ENCODE data around the gene LRRFIP1. TPM values are rescaled to one million over a fixed set of nuclear protein-coding genes. Genes with fewer than 3 reads are reported as not detected.
"Not testable (repeated sequence)": the region's sequence is repeated elsewhere in the genome, so short reads cannot be mapped to it uniquely, and the experiment has no call there.

Gene LRRFIP1
- total RNA-seq, 2 experiments from 2014 or later = 157 to 161 TPM

DNA sequence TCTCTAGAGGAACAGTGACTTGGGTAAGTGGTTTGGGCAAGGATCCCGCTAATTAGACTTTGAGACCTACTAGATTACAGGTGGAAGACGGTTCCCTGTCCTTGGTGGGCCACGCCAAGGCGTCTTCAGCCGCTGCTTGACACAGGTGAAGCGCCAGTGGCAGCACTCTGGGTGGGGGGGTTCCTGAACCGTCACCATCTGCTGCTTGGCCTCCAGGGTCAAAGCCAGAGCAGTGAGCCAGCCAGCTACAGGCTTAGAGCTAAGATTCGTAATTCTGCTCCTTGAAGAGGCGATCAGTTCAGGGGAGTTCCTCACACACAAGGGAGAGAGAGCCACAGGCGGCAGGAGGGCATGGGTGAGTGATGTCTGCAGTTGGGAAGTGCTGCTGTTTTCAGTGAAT, 131.8 kb downstream of the LRRFIP1 start:
- Histone ChIP-seq H3K4me1 (ENCODE audit: insufficient read depth, low read length) (no peaks in the 10 kb centered on the region), H3K27me3 (ENCODE audit: control insufficient read depth in 1 of 2, insufficient read depth in 2 of 2, low read length in 2 of 2) (no peaks in the 10 kb centered on the region), H3K27ac (ENCODE audit: low read depth in 1 of 2, low read length in 2 of 2) (no peak overlapping the region), H3K4me3 (ENCODE audit: low read length) (no peak overlapping the region), H3K36me3 (ENCODE audit: insufficient read depth, low read length) (peaks cover 97% of the 10 kb centered on the region), H3K9me3 (ENCODE audit: control insufficient read depth in 1 of 2, insufficient read depth in 1 of 2, low read length in 2 of 2) (no peaks in the 10 kb centered on the region)
- intact Hi-C loops (cut with DNase I, micrococcal nuclease) = no loop called here
- H3K9me3 Mint-ChIP-seq = no peaks in the 10 kb centered on the region
- TF ChIP-seq, protein P1, sequence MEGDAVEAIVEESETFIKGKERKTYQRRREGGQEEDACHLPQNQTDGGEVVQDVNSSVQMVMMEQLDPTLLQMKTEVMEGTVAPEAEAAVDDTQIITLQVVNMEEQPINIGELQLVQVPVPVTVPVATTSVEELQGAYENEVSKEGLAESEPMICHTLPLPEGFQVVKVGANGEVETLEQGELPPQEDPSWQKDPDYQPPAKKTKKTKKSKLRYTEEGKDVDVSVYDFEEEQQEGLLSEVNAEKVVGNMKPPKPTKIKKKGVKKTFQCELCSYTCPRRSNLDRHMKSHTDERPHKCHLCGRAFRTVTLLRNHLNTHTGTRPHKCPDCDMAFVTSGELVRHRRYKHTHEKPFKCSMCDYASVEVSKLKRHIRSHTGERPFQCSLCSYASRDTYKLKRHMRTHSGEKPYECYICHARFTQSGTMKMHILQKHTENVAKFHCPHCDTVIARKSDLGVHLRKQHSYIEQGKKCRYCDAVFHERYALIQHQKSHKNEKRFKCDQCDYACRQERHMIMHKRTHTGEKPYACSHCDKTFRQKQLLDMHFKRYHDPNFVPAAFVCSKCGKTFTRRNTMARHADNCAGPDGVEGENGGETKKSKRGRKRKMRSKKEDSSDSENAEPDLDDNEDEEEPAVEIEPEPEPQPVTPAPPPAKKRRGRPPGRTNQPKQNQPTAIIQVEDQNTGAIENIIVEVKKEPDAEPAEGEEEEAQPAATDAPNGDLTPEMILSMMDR (IDR thresholded peaks at IDR 0.05) = no peak
- H3K27me3 Mint-ChIP-seq = no peaks in the 10 kb centered on the region
- peak overlapping the region; percentile 17 for H3K27ac Mint-ChIP-seq
- ATAC-seq (ENCODE audit: poor library complexity) (peak; percentile 7), DNase-seq (no peak)
- peaks cover 100% of the 10 kb centered on the region for H3K36me3 Mint-ChIP-seq (ENCODE audit: low read depth)
- CTCF ChIA-PET = no interaction called here
- POLR2A ChIA-PET = no interaction called here
- peaks cover 12% of the 10 kb centered on the region for H3K4me1 Mint-ChIP-seq (ENCODE audit: low read depth)
- no peak overlapping the region for H3K4me3 Mint-ChIP-seq

DNA sequence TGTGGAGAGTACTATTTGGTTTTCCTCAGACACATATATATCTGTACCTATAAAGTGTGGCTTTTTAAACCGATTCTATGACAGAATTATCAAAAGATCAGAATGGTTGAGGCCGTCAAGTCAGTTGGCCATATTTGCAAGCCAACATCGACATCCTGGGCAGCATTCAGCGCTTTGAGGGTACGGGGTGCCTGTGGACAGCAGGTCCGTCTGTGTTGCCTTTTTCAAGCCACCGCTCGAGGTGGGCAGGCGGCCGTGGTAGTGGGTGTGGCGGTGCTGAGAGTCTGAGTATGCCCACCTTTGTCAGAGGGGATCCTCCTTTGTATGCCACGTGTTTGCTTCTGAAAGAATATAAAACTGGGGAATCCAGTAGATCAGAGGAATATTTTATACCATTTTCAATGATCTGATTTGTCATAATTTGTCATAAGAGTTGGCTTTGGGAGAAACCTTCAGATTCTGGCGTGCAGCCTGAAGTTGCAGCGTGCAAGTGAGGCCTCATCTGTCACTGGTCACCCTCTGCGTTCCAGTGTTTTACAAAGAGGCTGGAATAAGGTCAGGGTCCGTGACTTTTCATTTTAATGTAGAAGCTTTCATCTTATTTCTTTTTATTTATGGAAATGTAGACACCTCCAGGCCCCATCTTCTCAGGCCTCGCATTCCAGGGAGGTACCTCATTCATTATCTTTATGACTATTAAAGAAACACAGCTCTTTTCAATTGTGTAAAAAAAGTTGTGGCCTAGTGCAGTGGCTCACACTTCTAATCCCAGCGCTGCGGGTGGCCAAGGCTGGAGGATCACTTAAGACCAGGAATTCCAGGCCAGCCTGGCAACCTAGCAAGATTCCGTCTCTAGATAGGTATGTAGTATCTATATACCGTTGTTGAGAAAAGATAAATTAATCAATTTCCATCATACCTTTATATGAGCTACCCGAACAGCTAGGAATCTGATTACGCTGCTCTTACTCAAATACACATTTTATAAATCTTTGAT, 133.4 kb downstream of the LRRFIP1 start:
- H3K27ac ChIP-seq (ENCODE audit: low read depth in 1 of 2, low read length in 2 of 2) = no peak overlapping the region
- no peak overlapping the region for H3K4me3 ChIP-seq (ENCODE audit: low read length)
- H3K27ac Mint-ChIP-seq = peak overlapping the region; percentile 30
- peaks cover 85% of the 10 kb centered on the region for H3K36me3 ChIP-seq (ENCODE audit: insufficient read depth, low read length)
- intact Hi-C loops (cut with DNase I, micrococcal nuclease) = no loop called here
- H3K9me3 Mint-ChIP-seq = no peaks in the 10 kb centered on the region
- H3K27me3 ChIP-seq (ENCODE audit: control insufficient read depth in 1 of 2, insufficient read depth in 2 of 2, low read length in 2 of 2) = no peaks in the 10 kb centered on the region
- ATAC-seq (ENCODE audit: poor library complexity) (no peak), DNase-seq (no peak)
- peaks cover 12% of the 10 kb centered on the region for H3K4me1 Mint-ChIP-seq (ENCODE audit: low read depth)
- no peaks in the 10 kb centered on the region for H3K4me1 ChIP-seq (ENCODE audit: insufficient read depth, low read length)
- TF ChIP-seq, protein P1 (IDR thresholded peaks at IDR 0.05) = no peak
- CTCF ChIA-PET = interaction anchor here (1.8 kb wide), 1 partner anchor 87 kb away, joined by 5 read pairs; no protein-coding TSS in a partner anchor
- POLR2A ChIA-PET = no interaction called here
- no peak overlapping the region for H3K4me3 Mint-ChIP-seq
- peaks cover 96% of the 10 kb centered on the region for H3K36me3 Mint-ChIP-seq (ENCODE audit: low read depth)
- no peaks in the 10 kb centered on the region for H3K9me3 ChIP-seq (ENCODE audit: control insufficient read depth in 1 of 2, insufficient read depth in 1 of 2, low read length in 2 of 2)
- H3K27me3 Mint-ChIP-seq = no peaks in the 10 kb centered on the region

DNA sequence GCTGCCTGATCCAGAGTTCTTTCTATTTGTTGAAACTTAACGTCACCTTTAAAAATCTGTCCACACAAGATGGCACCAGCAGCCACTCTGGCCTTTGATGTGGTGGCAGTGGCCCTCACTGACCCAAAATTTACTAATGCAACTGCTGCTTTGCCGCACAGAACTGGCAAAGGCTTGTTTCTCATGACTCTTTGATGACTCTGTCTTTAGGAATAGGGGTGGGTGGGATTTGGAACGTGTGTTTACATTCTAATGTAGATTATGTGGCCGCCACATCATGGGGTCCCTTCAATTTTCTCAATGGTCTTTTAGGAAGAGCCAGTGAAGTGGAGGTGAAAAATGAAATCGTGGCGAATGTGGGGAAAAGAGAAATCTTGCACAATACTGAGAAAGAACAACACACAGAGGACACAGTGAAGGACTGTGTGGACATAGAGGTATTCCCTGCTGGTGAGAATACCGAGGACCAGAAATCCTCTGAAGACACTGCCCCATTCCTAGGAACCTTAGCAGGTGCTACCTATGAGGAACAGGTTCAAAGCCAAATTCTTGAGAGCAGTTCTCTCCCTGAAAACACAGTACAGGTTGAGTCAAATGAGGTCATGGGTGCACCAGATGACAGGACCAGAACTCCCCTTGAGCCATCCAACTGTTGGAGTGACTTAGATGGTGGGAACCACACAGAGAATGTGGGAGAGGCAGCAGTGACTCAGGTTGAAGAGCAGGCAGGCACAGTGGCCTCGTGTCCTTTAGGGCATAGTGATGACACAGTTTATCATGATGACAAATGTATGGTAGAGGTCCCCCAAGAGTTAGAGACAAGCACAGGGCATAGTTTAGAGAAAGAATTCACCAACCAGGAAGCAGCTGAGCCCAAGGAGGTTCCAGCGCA, 135.2 kb downstream of the LRRFIP1 start:
- H3K9me3 Mint-ChIP-seq; H3K27ac ChIP-seq (ENCODE audit: low read depth in 1 of 2, low read length in 2 of 2); ATAC-seq (ENCODE audit: poor library complexity); H3K27me3 ChIP-seq (ENCODE audit: control insufficient read depth in 1 of 2, insufficient read depth in 2 of 2, low read length in 2 of 2); H3K4me3 Mint-ChIP-seq; H3K9me3 ChIP-seq (ENCODE audit: control insufficient read depth in 1 of 2, insufficient read depth in 1 of 2, low read length in 2 of 2); POLR2A ChIA-PET; H3K27me3 Mint-ChIP-seq; H3K4me3 ChIP-seq (ENCODE audit: low read length); H3K4me1 ChIP-seq (ENCODE audit: insufficient read depth, low read length); intact Hi-C loops (cut with DNase I, micrococcal nuclease); DNase-seq: not testable (repeated sequence)
- H3K4me1 Mint-ChIP-seq (ENCODE audit: low read depth) = peaks cover 13% of the 10 kb centered on the region
- H3K36me3 Mint-ChIP-seq (ENCODE audit: low read depth) = peaks cover 96% of the 10 kb centered on the region
- CTCF ChIA-PET = interaction anchor here (1.8 kb wide), 1 partner anchor 89 kb away, joined by 5 read pairs; no protein-coding TSS in a partner anchor
- peak overlapping the region; percentile 53 for H3K27ac Mint-ChIP-seq
- H3K36me3 ChIP-seq (ENCODE audit: insufficient read depth, low read length) = peaks cover 81% of the 10 kb centered on the region

Data from CD4-positive, alpha-beta T cell (primary cell).